Bronchial epithelial cell (primary cell): ENCODE results near the gene RAB3GAP1. TPM values are rescaled to one million over a fixed set of nuclear protein-coding genes. Genes with fewer than 3 reads are reported as not detected.
"Not testable (repeated sequence)": the region's sequence is repeated elsewhere in the genome, so short reads cannot be mapped to it uniquely, and the experiment has no call there.

Source experiments
- DNase-seq: peaks from one replicate; pipeline ENCODE4 v3.0.0-alpha.2; 2010; ENCODE audit warnings: low read depth
- FAIRE-seq: peaks from 2 replicates; lab custom pipeline; 2011; peaks lifted over from hg19 to GRCh38; lab: Jason Lieb, UNC
- H3K27me3 ChIP-seq: 2 replicates; pipeline ENCODE4 v1.5.1; 2011; ENCODE audit warnings: low read length; ENCODE audit not compliant: control insufficient read depth, insufficient read depth
- H3K36me3 ChIP-seq: 2 replicates; pipeline ENCODE4 v1.5.1; 2011; ENCODE audit warnings: low read length; ENCODE audit not compliant: control insufficient read depth, insufficient read depth
- H3K4me3 ChIP-seq: 2 replicates; pipeline ENCODE4 v1.5.1; 2011; ENCODE audit warnings: mild to moderate bottlenecking, low read depth, low read length, control low read depth
- total RNA-seq: library from RNA; depleted of rRNA; stranded (reverse); fragments of >200 nt; gene quantifications from 2 replicates; pipeline ENCODE4 v1.2.1, GENCODE V29; 2014
- TF ChIP-seq, protein P1 (sequence below): IDR thresholded peaks from 2 replicates; pipeline ENCODE4 v1.5.1; 2011; ENCODE audit warnings: mild to moderate bottlenecking, moderate library complexity, low read length, control low read depth, inconsistent platforms; ENCODE audit not compliant: insufficient read depth, severe bottlenecking

RAB3GAP1 gene
- total RNA-seq, 1 donor from 2014 or later, result 120 TPM

DNA sequence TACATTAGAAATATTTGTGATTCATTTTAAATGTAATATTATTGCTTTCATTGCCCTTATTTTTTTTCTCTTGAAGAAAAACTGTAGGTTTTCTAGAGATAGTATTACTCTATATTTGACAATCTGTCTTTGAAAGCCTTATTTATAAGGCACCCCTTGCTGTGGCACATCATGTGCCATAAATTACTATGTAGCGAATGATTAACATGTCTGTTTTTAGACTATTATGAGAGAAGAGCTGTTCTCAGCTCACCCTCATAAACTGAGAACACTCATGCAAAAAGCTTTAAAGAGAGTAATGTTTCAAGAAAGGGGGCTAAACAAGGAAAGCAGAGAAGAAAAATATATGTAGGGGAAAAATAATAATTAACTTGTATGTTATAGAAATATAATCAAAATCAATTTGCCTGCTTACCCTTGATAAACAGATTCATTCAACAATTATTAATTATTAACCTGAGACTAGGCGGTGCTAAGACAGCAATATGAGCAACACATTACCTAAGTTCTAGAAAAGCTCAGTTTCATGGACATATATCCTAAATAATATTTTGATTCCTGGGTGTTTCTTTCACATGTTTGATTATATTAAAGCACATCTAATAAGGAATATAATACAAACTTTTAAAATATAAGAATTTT, 69.0 kb downstream of the RAB3GAP1 start:
- DNase-seq (no peak), FAIRE-seq (no peak)
- Histone ChIP-seq H3K36me3 (peaks cover 4% of the 10 kb centered on the region), H3K4me3 (no peak overlapping the region), H3K27me3 (no peaks in the 10 kb centered on the region)
- TF ChIP-seq, protein P1, sequence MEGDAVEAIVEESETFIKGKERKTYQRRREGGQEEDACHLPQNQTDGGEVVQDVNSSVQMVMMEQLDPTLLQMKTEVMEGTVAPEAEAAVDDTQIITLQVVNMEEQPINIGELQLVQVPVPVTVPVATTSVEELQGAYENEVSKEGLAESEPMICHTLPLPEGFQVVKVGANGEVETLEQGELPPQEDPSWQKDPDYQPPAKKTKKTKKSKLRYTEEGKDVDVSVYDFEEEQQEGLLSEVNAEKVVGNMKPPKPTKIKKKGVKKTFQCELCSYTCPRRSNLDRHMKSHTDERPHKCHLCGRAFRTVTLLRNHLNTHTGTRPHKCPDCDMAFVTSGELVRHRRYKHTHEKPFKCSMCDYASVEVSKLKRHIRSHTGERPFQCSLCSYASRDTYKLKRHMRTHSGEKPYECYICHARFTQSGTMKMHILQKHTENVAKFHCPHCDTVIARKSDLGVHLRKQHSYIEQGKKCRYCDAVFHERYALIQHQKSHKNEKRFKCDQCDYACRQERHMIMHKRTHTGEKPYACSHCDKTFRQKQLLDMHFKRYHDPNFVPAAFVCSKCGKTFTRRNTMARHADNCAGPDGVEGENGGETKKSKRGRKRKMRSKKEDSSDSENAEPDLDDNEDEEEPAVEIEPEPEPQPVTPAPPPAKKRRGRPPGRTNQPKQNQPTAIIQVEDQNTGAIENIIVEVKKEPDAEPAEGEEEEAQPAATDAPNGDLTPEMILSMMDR, result no peak

- FAIRE-seq, H3K27me3 ChIP-seq, H3K36me3 ChIP-seq, H3K4me3 ChIP-seq, DNase-seq: not testable (repeated sequence)
Measured at GRCh38 chr2:135121658-135122039, 69.6 kb downstream of the RAB3GAP1 start.

DNA sequence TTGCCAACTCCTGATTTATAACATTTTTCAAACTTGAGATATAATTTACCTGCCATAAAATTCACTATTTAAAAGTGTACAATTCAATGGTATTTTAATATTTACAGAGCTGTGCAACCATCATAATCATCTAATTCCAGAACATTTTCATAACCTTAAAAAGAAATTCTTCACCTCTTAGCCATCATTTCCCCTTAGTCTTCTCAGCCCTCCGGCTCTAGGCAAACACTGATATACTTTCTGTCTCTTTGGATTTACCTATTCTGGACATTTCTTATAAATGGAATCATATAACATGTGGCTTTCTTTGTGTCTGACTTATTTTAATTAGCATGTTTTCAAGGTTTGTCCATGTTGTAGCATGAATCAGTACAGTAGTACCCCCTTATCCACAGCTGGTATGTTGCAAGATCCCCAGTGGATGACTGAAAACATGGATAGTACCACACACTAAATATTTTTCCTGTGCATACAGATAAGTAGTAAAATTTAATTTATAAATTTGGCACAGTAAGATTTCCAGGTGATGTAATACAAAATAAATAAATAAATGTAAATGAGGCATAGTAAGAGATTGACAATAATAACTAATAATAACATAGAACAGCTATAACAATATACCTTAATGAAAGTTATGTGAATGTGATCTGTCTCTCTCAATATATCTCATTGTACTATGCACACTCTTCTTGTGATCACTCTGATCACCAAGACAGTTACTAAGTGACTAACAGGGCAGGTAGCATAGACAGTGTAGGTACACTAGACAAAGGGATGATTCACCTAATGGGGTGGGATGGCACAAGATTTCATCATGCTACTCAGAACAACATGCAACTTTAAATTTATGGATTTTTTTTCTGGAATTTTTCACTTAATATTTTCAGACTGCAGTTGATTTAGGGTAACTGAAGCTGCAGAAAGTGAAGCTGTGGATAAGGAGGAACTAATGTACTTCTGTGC, 73.1 kb downstream of the RAB3GAP1 start:
- H3K36me3 ChIP-seq, result peaks cover 6% of the 10 kb centered on the region
- no peak overlapping the region for H3K4me3 ChIP-seq
- FAIRE-seq (no peak), DNase-seq (peak; percentile 83)
- TF ChIP-seq, protein P1, result no peak
- H3K27me3 ChIP-seq, result no peaks in the 10 kb centered on the region

DNA sequence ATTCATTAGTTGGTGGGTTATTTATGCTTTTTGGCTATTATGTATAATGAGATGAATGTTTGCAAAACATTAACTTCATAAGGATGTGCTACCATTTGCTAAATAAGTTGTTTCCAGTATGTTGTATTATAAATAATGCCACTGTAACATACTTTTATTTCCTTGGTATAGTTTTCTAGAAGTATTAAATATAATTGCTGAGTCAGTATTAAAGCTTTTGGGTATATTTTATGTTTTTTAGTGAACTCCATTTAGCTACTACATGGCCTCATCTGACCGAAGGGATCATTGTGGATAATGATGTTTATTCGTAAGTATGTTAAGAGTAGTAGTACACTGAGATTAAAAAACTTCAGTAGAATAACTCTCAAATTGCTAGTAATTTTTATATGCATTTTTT, 73.8 kb downstream of the RAB3GAP1 start:
- DNase-seq (no peak), FAIRE-seq (no peak)
- peaks cover 7% of the 10 kb centered on the region for H3K36me3 ChIP-seq
- H3K27me3 ChIP-seq, result no peaks in the 10 kb centered on the region
- TF ChIP-seq, protein P1, result no peak
- no peak overlapping the region for H3K4me3 ChIP-seq

GRCh38 chr2:135130751-135131150, 78.7 kb downstream of the RAB3GAP1 start:
- peaks cover 20% of the 10 kb centered on the region for H3K36me3 ChIP-seq
- TF ChIP-seq, protein P1, result no peak
- no peak overlapping the region for H3K4me3 ChIP-seq
- no peak for DNase-seq
- no peaks in the 10 kb centered on the region for H3K27me3 ChIP-seq
- FAIRE-seq, result no peak

DNA sequence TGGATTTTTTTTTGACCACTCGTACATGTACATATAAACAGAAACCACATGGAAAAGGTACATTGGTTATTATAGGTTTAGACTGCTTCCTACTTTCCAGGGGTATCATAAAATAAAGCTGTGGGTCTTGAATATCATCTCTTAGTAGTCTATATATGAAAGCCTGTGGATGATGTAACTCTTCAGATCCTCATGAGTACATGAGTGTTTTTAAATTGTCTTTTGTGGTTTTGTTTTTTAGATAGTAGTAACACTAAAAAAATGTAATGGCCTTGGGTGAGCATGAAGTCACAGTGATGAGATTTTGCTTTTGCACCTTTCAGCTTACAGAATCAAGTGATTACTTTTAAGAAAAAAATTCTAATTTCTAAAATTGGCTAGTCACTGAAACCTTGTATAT, 80.2 kb downstream of the RAB3GAP1 start:
- DNase-seq (no peak), FAIRE-seq (no peak)
- Histone ChIP-seq H3K4me3 (no peak overlapping the region), H3K36me3 (peaks cover 17% of the 10 kb centered on the region), H3K27me3 (no peaks in the 10 kb centered on the region)
- TF ChIP-seq, protein P1, result no peak
